GM12878 (cell line): ENCODE data around the gene CD58.
"Not testable (repeated sequence)": the region's sequence is repeated elsewhere in the genome, so short reads cannot be mapped to it uniquely, and the experiment has no call there.

Experiments
- CBFB ChIP-seq: IDR thresholded peaks from 2 replicates; pipeline ENCODE4 v1.6.1; 2016; ENCODE audit warnings: antibody characterized with exemption, low read depth
- CHD4 ChIP-seq: fragments of 200-600 bp; sonication (generic); IDR thresholded peaks from 2 replicates; pipeline ENCODE4 v1.6.1; 2016; ENCODE audit warnings: mild to moderate bottlenecking
- CREB1 ChIP-seq: IDR thresholded peaks from 2 replicates; pipeline ENCODE4 v1.6.1; 2012; ENCODE audit warnings: low read depth, mild to moderate bottlenecking, inconsistent platforms
- CTCF ChIP-seq, 3 experiments: IDR thresholded peaks in 2 of 3; conservative IDR thresholded peaks in 1 of 3; 2 replicates each; pipeline ENCODE4 v1.5.1; 2011; ENCODE audit warnings: low read depth in 3 of 3, low read length in 3 of 3, mild to moderate bottlenecking in 3 of 3, control low read depth in 2 of 3, moderate library complexity in 2 of 3, inconsistent platforms in 1 of 3, mixed read lengths in 1 of 3; ENCODE audit not compliant: control insufficient read depth in 2 of 3, insufficient read depth in 1 of 3; ENCODE audit errors: extremely low read depth in 1 of 3
- FOXK2 ChIP-seq: fragments of 450-650 bp; IDR thresholded peaks from 2 replicates; pipeline ENCODE4 v1.6.1; 2017; ENCODE audit warnings: mild to moderate bottlenecking, moderate library complexity
- HDAC6 ChIP-seq: fragments of 200-600 bp; sonication (generic); IDR thresholded peaks from one replicate; pipeline ENCODE4 v1.8.0; 2017; ENCODE audit warnings: antibody characterized with exemption; ENCODE audit not compliant: unreplicated experiment
- PAX5 ChIP-seq: IDR thresholded peaks from 2 replicates; pipeline ENCODE4 v1.6.1; 2011; ENCODE audit warnings: low read depth, low read length, borderline replicate concordance
- POLR2AphosphoS5 ChIP-seq: IDR thresholded peaks from 2 replicates; pipeline ENCODE4 v1.6.1; 2011; ENCODE audit warnings: mild to moderate bottlenecking, low read length, inconsistent platforms
- REST ChIP-seq: IDR thresholded peaks from 2 replicates; pipeline ENCODE4 v1.6.1; 2012; ENCODE audit warnings: mild to moderate bottlenecking, low read depth, low read length
- ZNF274 ChIP-seq: IDR thresholded peaks from one replicate; pipeline ENCODE4 v1.8.0; 2011; ENCODE audit not compliant: insufficient read length, insufficient read depth

- not testable (repeated sequence) for TF ChIP-seq ZNF274, REST, FOXK2, CBFB, CREB1, HDAC6, CHD4, PAX5, POLR2AphosphoS5
- TF ChIP-seq CTCF (IDR thresholded peaks at IDR 0.05 in 2 of 3, conservative IDR thresholded peaks at IDR 0.05 in 1 of 3; ENCODE audit: control insufficient read depth in 2 of 3, extremely low read depth in 1 of 3, insufficient read depth in 1 of 3, low read depth in 3 of 3, low read length in 3 of 3), result peak in 1 of 3 experiments; percentile 15; a peak in 2 of 6 replicates
Observed at GRCh38 chr1:116595065-116595840, 24.4 kb upstream of the CD58 start.
